Measurements from ENCODE around the gene PRR3.

- TF ChIP-seq CTCF (conservative IDR thresholded peaks at IDR 0.05; ENCODE audit: low read depth, low read length) (no peak), RAD21 (IDR thresholded peaks at IDR 0.05; ENCODE audit: low read length) (no peak), POLR2A (IDR thresholded peaks at IDR 0.05; ENCODE audit: low read depth, low read length) (no peak), FOS (IDR thresholded peaks at IDR 0.05; ENCODE audit: low read depth, low read length) (no peak), MXI1 (IDR thresholded peaks at IDR 0.05; ENCODE audit: borderline replicate concordance, low read depth, low read length) (no peak), RFX5 (IDR thresholded peaks at IDR 0.05; ENCODE audit: low read depth, low read length) (no peak), MAFK (IDR thresholded peaks at IDR 0.05; ENCODE audit: low read depth, low read length) (no peak), RCOR1 (IDR thresholded peaks at IDR 0.05; ENCODE audit: insufficient replicate concordance, low read length) (no peak)
These were observed 5.7 kb downstream of the PRR3 start for GRCh38 chr6:30562470-30563425.
